ENCODE data around the gene BCAP31. TPM values are rescaled to one million over a fixed set of nuclear protein-coding genes. Genes with fewer than 3 reads are reported as not detected.

BCAP31 gene
- total RNA-seq, 1 experiment from 2014 or later = 138 TPM

DNA sequence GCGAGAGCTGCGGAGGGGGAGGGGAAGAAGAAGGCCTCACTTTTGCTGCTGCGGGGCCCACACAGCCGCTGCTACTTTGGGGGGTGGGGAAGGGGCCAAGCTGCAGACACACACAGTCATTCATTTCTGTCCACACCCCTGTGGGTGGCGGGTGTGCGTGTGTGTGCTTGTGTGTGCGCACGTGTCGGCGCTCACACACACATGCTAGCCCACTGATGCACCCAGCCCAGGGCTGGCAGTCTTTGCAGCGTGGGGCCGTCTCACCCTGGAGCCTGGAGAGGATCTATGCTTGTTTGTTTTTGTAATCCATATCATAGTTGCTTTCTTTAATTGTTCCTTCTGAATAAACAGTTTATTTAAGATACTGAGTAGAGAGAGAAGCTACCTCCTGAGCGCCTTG is 73.2 kb downstream of the BCAP31 start:
- H2BK12ac ChIP-seq (ENCODE audit: insufficient read length, low read depth, low read length) = no peak overlapping the region
- H3K4ac ChIP-seq (ENCODE audit: low read depth, low read length) = no peak overlapping the region
- H3K36me3 Mint-ChIP-seq (ENCODE audit: insufficient read depth in 1 of 3, low read depth in 3 of 3) = peaks cover 0 to 2% (median 0%) of the 10 kb centered on the region in 3 experiments; a peak in 3 of 7 replicates
- H2AFZ ChIP-seq (ENCODE audit: low read length) = no peak overlapping the region
- no peak overlapping the region for H3T11ph ChIP-seq (ENCODE audit: low read length)
- no peak overlapping the region for H2BK15ac ChIP-seq (ENCODE audit: low read depth, low read length)
- H3K14ac ChIP-seq (ENCODE audit: insufficient read depth, low read length) = no peak overlapping the region
- no peak overlapping the region for H3K27ac Mint-ChIP-seq
- H3K23me2 ChIP-seq (ENCODE audit: insufficient read length, low read depth, low read length, poor library complexity, severe bottlenecking) = peaks cover 3% of the 10 kb centered on the region
- no peak overlapping the region for H2BK120ac ChIP-seq (ENCODE audit: low read depth, low read length, poor library complexity, severe bottlenecking)
- no peak overlapping the region for H2BK20ac ChIP-seq (ENCODE audit: low read depth, low read length, poor library complexity, severe bottlenecking)
- H3K4me1 Mint-ChIP-seq = peaks cover 2 to 3% of the 10 kb centered on the region in 2 experiments; a peak in 1 of 4 replicates
- no peak overlapping the region for H3K27ac ChIP-seq (ENCODE audit: insufficient read length, low read depth, low read length)
- H4K91ac ChIP-seq (ENCODE audit: insufficient read length, low read depth, low read length) = no peak overlapping the region
- H4K20me1 ChIP-seq (ENCODE audit: control insufficient read depth, insufficient read depth, insufficient read length) = peaks cover 2% of the 10 kb centered on the region
- H3K18ac ChIP-seq (ENCODE audit: insufficient read length, low read depth, low read length) = no peak overlapping the region
- peaks cover 36% of the 10 kb centered on the region for H3K27me3 Mint-ChIP-seq (ENCODE audit: low read depth)
- H3K4me2 ChIP-seq (ENCODE audit: insufficient read depth, insufficient read length, low read length) = no peak overlapping the region
- peaks cover 24% of the 10 kb centered on the region for H3K27me3 ChIP-seq (ENCODE audit: insufficient read depth, low read length)
- TF ChIP-seq, protein P1, sequence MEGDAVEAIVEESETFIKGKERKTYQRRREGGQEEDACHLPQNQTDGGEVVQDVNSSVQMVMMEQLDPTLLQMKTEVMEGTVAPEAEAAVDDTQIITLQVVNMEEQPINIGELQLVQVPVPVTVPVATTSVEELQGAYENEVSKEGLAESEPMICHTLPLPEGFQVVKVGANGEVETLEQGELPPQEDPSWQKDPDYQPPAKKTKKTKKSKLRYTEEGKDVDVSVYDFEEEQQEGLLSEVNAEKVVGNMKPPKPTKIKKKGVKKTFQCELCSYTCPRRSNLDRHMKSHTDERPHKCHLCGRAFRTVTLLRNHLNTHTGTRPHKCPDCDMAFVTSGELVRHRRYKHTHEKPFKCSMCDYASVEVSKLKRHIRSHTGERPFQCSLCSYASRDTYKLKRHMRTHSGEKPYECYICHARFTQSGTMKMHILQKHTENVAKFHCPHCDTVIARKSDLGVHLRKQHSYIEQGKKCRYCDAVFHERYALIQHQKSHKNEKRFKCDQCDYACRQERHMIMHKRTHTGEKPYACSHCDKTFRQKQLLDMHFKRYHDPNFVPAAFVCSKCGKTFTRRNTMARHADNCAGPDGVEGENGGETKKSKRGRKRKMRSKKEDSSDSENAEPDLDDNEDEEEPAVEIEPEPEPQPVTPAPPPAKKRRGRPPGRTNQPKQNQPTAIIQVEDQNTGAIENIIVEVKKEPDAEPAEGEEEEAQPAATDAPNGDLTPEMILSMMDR (conservative IDR thresholded peaks at IDR 0.05) = no peak
- peaks cover 27% of the 10 kb centered on the region for H3K9me3 ChIP-seq (ENCODE audit: control insufficient read depth, low read depth, low read length)
- H3K9me3 Mint-ChIP-seq = peaks cover 59 to 67% of the 10 kb centered on the region in 2 experiments
- no peak overlapping the region for H2AK5ac ChIP-seq (ENCODE audit: insufficient read length, low read length)
- no peak overlapping the region for H3K9ac ChIP-seq (ENCODE audit: extremely low read depth, insufficient read length, low read length)
- no peak overlapping the region; a peak in 1 of 5 replicates for H3K4me3 Mint-ChIP-seq
- H2BK5ac ChIP-seq (ENCODE audit: insufficient read length, low read length) = no peak overlapping the region
- H3K56ac ChIP-seq (ENCODE audit: insufficient read length, low read depth, low read length) = no peak overlapping the region
- H4K8ac ChIP-seq (replicated peaks; ENCODE audit: insufficient read length, low read depth, low read length) = no peak overlapping the region
- WGBS (ENCODE audit: extremely low coverage, insufficient read length, low lambda C conversion rate) = no CpG with 5 or more reads among the region's 13 CpGs
- no peak overlapping the region for H3K23ac ChIP-seq (ENCODE audit: insufficient read length, low read depth, low read length)
- no peaks in the 10 kb centered on the region for H3K79me2 ChIP-seq (ENCODE audit: insufficient read depth, low read length)
- no peaks in the 10 kb centered on the region for H3K4me1 ChIP-seq (ENCODE audit: insufficient read depth, low read length)
- no peak overlapping the region for H4K5ac ChIP-seq (ENCODE audit: insufficient read length, low read depth, low read length)
- H3K79me1 ChIP-seq (ENCODE audit: insufficient read depth, low read depth, low read length, poor library complexity, severe bottlenecking) = no peaks in the 10 kb centered on the region
- DNase-seq = no peak

Other genes starting within 250 kb of the BCAP31 start
- gene BGN, start 229.4 kb downstream of the BCAP31 start, total RNA-seq (2021) = 1.2 and 1.5 TPM in 2 replicates
- gene ATP2B3, start 206.7 kb downstream of the BCAP31 start, total RNA-seq (2021) = 0.35 TPM in 2 replicates
- gene CCNQ, start 125.2 kb downstream of the BCAP31 start, total RNA-seq (2021) = 16.1 and 18.4 TPM in 2 replicates
- gene DUSP9, start 77.2 kb downstream of the BCAP31 start, total RNA-seq (2021) = 2.3 and 2.4 TPM in 2 replicates
- 26.2 and 26.8 TPM in 2 replicates for gene PNCK, start 50.6 kb downstream of the BCAP31 start, total RNA-seq (2021)
- 229 and 231 TPM in 2 replicates for gene SLC6A8, start 36.5 kb downstream of the BCAP31 start, total RNA-seq (2021)
- gene ABCD1, start 469 bp upstream of the BCAP31 start, total RNA-seq (2021) = 10.2 and 11.1 TPM in 2 replicates
- gene PLXNB3, start 39.9 kb upstream of the BCAP31 start, total RNA-seq (2021) = 1.8 and 1.9 TPM in 2 replicates
- gene SRPK3, start 56.7 kb upstream of the BCAP31 start, total RNA-seq (2021) = not detected in 2 replicates
- gene IDH3G, start 70.0 kb upstream of the BCAP31 start, total RNA-seq (2021) = 43.2 and 47.1 TPM in 2 replicates
- gene SSR4, start 70.3 kb upstream of the BCAP31 start, total RNA-seq (2021) = 179 and 193 TPM in 2 replicates
- 110 and 118 TPM in 2 replicates for gene PDZD4, start 106.2 kb upstream of the BCAP31 start, total RNA-seq (2021)
- 19.9 and 22.7 TPM in 2 replicates for gene L1CAM, start 161.8 kb upstream of the BCAP31 start, total RNA-seq (2021)
- not detected in 2 replicates for gene AVPR2, start 180.3 kb upstream of the BCAP31 start, total RNA-seq (2021)
- gene ARHGAP4, start 201.9 kb upstream of the BCAP31 start, total RNA-seq (2021) = 37.8 and 40.6 TPM in 2 replicates
- gene NAA10, start 210.7 kb upstream of the BCAP31 start, total RNA-seq (2021) = 101 and 103 TPM in 2 replicates
- gene RENBP, start 220.3 kb upstream of the BCAP31 start, total RNA-seq (2021) = 7.1 and 8.4 TPM in 2 replicates
- 137 and 144 TPM in 2 replicates for gene HCFC1, start 247.4 kb upstream of the BCAP31 start, total RNA-seq (2021)
- gene TMEM187, start 248.4 kb upstream of the BCAP31 start, total RNA-seq (2021) = 1.9 and 2.7 TPM in 2 replicates